ENCODE measurements around the gene MTG2. TPM values are rescaled to one million over a fixed set of nuclear protein-coding genes. Genes with fewer than 3 reads are reported as not detected.

MTG2 gene
- total RNA-seq, 1 donor from 2014 or later, result 24.2 TPM

- DNase-seq, result no peak
These were observed 4.3 kb downstream of the MTG2 start for GRCh38 chr20:62186887-62187866.

GRCh38 chr20:62190639-62191411 is 8.0 kb downstream of the MTG2 start:
- no peak for DNase-seq

GRCh38 chr20:62191781-62192559 is 9.1 kb downstream of the MTG2 start:
- DNase-seq, result no peak

- DNase-seq, result no peak
These were observed 9.8 kb downstream of the MTG2 start for GRCh38 chr20:62192635-62193034.

GRCh38 chr20:62193079-62194025 is 10.5 kb downstream of the MTG2 start:
- DNase-seq, result no peak

GRCh38 chr20:62195075-62195405 is 12.2 kb downstream of the MTG2 start:
- DNase-seq, result no peak

- no peak for DNase-seq
These were observed 12.9 kb downstream of the MTG2 start for GRCh38 chr20:62195736-62196135.

- no peak for DNase-seq
These were observed 13.5 kb downstream of the MTG2 start for GRCh38 chr20:62196286-62196685.

GRCh38 chr20:62197311-62197710 is 14.5 kb downstream of the MTG2 start:
- no peak for DNase-seq

- DNase-seq, result no peak
These were observed 15.0 kb downstream of the MTG2 start for GRCh38 chr20:62197801-62198200.

GRCh38 chr20:62198496-62198895 is 15.7 kb downstream of the MTG2 start:
- no peak for DNase-seq

- DNase-seq, result no peak
These were observed 16.1 kb downstream of the MTG2 start for GRCh38 chr20:62198931-62199330.

GRCh38 chr20:62200491-62201172 is 17.8 kb downstream of the MTG2 start:
- no peak for DNase-seq

GRCh38 chr20:62201173-62202082 is 18.6 kb downstream of the MTG2 start:
- DNase-seq, result peak; percentile 77

- no peak for DNase-seq
These were observed 19.2 kb downstream of the MTG2 start for GRCh38 chr20:62202083-62202395.

- no peak for DNase-seq
These were observed 20.0 kb downstream of the MTG2 start for GRCh38 chr20:62202676-62203377.

- no peak for DNase-seq
These were observed 20.7 kb downstream of the MTG2 start for GRCh38 chr20:62203378-62204030.

GRCh38 chr20:62205618-62206387 is 23.0 kb downstream of the MTG2 start:
- no peak for DNase-seq
